ENCODE results near the gene GCSAM. TPM values are rescaled to one million over a fixed set of nuclear protein-coding genes. Genes with fewer than 3 reads are reported as not detected.

The GCSAM gene
- total and polyA plus RNA-seq, 2 experiments from 2014 or later: 0.86 TPM; not detected in 1

GRCh38 chr3:112116748-112117186 lies 16.3 kb downstream of the GCSAM start (continued):
- no peak for TF ChIP-seq ZNF462 (CRISPR knock-in tag; IDR thresholded peaks at IDR 0.05)

GRCh38 chr3:112115806-112116383 lies 17.2 kb downstream of the GCSAM start:
- Mint-ChIP-seq H3K4me1 (peaks cover 15% of the 10 kb centered on the region), H3K27me3 (ENCODE audit: insufficient read depth, low read depth, poor library complexity) (peaks cover 2% of the 10 kb centered on the region), H3K27ac (no peak overlapping the region), H3K9me3 (no peaks in the 10 kb centered on the region; the same call in 2 of the 3 replicates), H3K4me3 (no peak overlapping the region), H3K36me3 (ENCODE audit: low read depth) (peaks cover 9% of the 10 kb centered on the region; the same call in 2 of the 3 replicates)
- Histone ChIP-seq H3K79me2 (replicated peaks; ENCODE audit: insufficient read depth) (no peaks in the 10 kb centered on the region), H3K4me2 (no peak overlapping the region), H3K4me3 (no peak overlapping the region), H3K36me3 (ENCODE audit: insufficient read depth) (no peaks in the 10 kb centered on the region; the same call in 1 of the 2 replicates), H3K4me1 (ENCODE audit: insufficient read depth) (peaks cover 17% of the 10 kb centered on the region), H3K27ac (ENCODE audit: low read depth) (no peak overlapping the region; the same call in 1 of the 2 replicates), H3F3A (replicated peaks; ENCODE audit: low read depth) (0 out of 2 replicates have a peak, but pooled peaks cover 4% of the 10 kb centered on the region), H3K27me3 (ENCODE audit: insufficient read depth) (no peaks in the 10 kb centered on the region), H4K20me1 (replicated peaks; ENCODE audit: insufficient read depth) (no peaks in the 10 kb centered on the region), H3K9me2 (ENCODE audit: insufficient read depth) (no peaks in the 10 kb centered on the region), H2AFZ (no peak overlapping the region)
- TF ChIP-seq REST (IDR thresholded peaks at IDR 0.05; ENCODE audit: unreplicated experiment) (no peak), ZNF114 (CRISPR knock-in tag; IDR thresholded peaks at IDR 0.05) (no peak), EZH2phosphoT487 (IDR thresholded peaks at IDR 0.05; ENCODE audit: unreplicated experiment) (no peak), CTCF (conservative IDR thresholded peaks at IDR 0.05; ENCODE audit: low read depth in 2 of 2) (no peak), CREB1 (CRISPR knock-in tag; IDR thresholded peaks at IDR 0.05; ENCODE audit: low read depth) (no peak), ETS1 (IDR thresholded peaks at IDR 0.05) (no peak), STAT1 (IDR thresholded peaks at IDR 0.05; ENCODE audit: unreplicated experiment) (no peak), EZH2 (IDR thresholded peaks at IDR 0.05; ENCODE audit: low read depth, unreplicated experiment) (no peak)
- DNase-seq (ENCODE audit: low spot score) (no peak), ATAC-seq (no peak)

All from GM23338 (cell line).